Motor neuron (in vitro differentiated cells): ENCODE data around the gene TP53RK. TPM values are rescaled to one million over a fixed set of nuclear protein-coding genes. Genes with fewer than 3 reads are reported as not detected.
A peak's percentile ranks its signal among the peaks of the same experiment; 100 is the strongest.

Source experiments
- ATAC-seq, 8 experiments: fragments of 200-7000 bp; cut with Tn5 transposase; replicated peaks in 6 of 8; 2 replicates each; pipeline ENCODE4 v1.8.0; 2021; ENCODE audit warnings: mild to moderate bottlenecking in 8 of 8, moderate library complexity in 8 of 8
- H3K27ac ChIP-seq, 2 donors: fragments of 250-450 bp; sonication (Bioruptor Pico); 2 replicates each; pipeline ENCODE4 v1.9.0; 2021; ENCODE audit warnings: antibody characterized with exemption in 2 of 2, mild to moderate bottlenecking in 2 of 2, moderate library complexity in 1 of 2
- H3K4me1 ChIP-seq, 2 donors: fragments of 250-450 bp; sonication (Bioruptor Pico); replicated peaks in 1 of 2; 2 replicates each; pipeline ENCODE4 v1.6.1; 2021; ENCODE audit warnings: antibody characterized with exemption in 2 of 2, mild to moderate bottlenecking in 2 of 2, moderate library complexity in 1 of 2
- H3K4me3 ChIP-seq, 5 donors: fragments of 250-450 bp; sonication (Bioruptor Pico); 2 replicates each; pipeline ENCODE4 v1.9.0; 2021; ENCODE audit warnings: antibody characterized with exemption in 5 of 5, mild to moderate bottlenecking in 5 of 5, moderate library complexity in 4 of 5
- WGBS, 10 experiments: fragments of 450-650 bp; shearing (Covaris generic); methylation state at CpG; one replicate each; pipeline ENCODE4 v1.0.0; 2022; 5-methylcytosine and 5-hydroxymethylcytosine counted together
- in situ Hi-C, 9 experiments: fragments of 400-800 bp; cut with MboI; loops; one replicate each; pipeline ENCODE4 v1.15.0; 2021; ENCODE audit warnings: low sequenced_read_pairs in 9 of 9, low pct_unique_long_range_greater_than_20kb in 2 of 9; ENCODE audit not compliant: unreplicated experiment in 9 of 9
- total RNA-seq, 8 experiments: library from RNA; unstranded; fragments of 300-600 nt; gene quantifications; 2 replicates each; pipeline versions ENCODE4 v1.2.3 to v1.2.4, GENCODE V29; 2022

Gene TP53RK
- total RNA-seq, 8 experiments from 2014 or later = 12.3 to 23.7 (median 15.0) TPM

DNA sequence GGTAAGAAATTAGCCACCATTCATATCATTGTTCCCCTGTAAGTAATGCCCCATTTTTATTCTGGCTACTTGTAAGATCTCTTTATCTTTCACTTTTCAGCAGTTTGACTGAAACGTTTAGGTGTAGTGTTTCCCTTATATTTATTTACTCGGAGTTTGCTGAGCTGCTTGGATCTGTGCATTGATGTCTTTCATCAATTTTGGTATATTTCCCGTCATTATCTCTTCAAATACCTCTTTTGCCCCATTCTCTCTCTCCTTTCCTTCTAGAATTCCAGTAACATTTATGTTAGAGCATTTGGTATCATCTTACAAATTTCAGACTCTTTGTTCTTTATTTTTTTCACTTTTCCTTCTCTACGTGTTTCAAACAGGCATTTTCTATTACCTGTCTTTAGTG, 28.8 kb downstream of the TP53RK start:
- WGBS, 10 experiments = 37 to 100% (median 83%) methylated on average over 2 to 4 of the region's 4 CpGs

DNA sequence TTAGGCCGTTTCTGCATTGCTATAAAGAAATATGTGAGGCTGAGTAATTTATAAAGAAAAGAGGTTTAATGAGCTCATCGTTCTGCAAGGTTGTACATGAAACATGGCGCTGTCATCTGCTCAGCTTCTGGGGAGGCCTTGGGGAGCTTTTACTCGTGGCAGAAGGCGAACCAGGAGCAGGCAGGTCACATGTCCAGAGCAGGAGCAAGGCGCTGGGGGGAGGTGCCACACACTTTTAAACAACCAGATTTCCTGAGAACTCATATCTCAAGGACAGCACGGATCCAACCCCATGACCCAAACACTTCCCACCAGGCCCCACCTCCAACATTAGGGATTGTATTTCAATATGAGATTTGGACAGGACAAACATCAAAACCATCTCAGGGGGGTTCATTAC, 31.6 kb downstream of the TP53RK start:
- ATAC-seq = no peak
- H3K27ac ChIP-seq = no peak overlapping the region
- no peaks in the 10 kb centered on the region for H3K4me1 ChIP-seq
- in situ Hi-C loops = no loop called here
- H3K4me3 ChIP-seq = no peak overlapping the region
- 0 to 97% (median 88%) methylated on average over 1 to 7 of the region's 7 CpGs; no CpG with 5 or more reads in 1 of the 10 experiments for WGBS, 10 experiments

More for the DNA sequence above, 28.8 kb downstream of the TP53RK start:
- H3K4me3 ChIP-seq = no peak overlapping the region
- in situ Hi-C loops = no loop called here
- H3K27ac ChIP-seq = no peak overlapping the region
- no peaks in the 10 kb centered on the region for H3K4me1 ChIP-seq
- no peak for ATAC-seq

DNA sequence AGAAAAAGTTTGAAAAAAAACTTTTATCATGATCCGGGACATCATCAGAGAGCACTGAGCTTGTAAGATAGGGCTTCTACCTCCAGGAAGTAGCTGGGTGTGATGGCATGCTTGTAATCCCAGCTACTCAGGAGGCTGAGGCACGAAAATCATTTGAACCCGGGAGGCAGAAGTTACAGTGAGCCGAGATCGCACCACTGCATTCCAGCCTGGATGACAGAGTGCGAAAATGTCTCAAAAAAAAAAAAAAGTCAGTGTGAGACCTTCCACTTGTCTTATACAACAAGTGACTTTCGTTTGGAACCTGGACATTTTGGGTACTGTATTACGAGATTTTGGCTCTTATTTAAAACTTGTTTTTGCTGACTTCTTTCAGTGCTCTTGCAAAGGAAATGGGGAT, 32.1 kb downstream of the TP53RK start:
- Histone ChIP-seq H3K27ac (no peak overlapping the region), H3K4me1 (no peaks in the 10 kb centered on the region), H3K4me3 (no peak overlapping the region)
- in situ Hi-C loops = no loop called here
- WGBS, 10 experiments = 20 to 100% (median 90%) methylated on average over 1 to 8 of the region's 8 CpGs
- no peak for ATAC-seq

DNA sequence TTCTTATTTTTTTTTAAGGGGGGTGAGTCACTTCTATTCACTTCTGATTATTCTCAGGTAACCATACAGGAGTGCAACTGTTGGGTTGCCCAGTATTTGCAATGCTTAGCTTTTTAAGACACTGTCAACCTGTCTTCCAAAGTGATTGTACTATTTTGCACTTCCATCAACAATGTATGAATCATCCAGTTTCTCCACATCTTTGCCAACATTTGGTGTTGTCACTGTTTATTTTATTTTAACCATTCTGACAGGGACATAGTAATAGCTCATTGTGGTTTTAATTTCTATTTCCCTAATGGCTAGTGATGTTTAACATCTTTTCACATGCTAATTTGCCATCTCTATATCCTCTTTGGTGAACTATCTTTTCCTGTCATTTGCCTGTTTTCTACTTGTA, 36.5 kb downstream of the TP53RK start:
- Histone ChIP-seq H3K4me3 (no peak overlapping the region), H3K4me1 (no peaks in the 10 kb centered on the region), H3K27ac (no peak overlapping the region)
- no peak for ATAC-seq
- in situ Hi-C loops = no loop called here

DNA sequence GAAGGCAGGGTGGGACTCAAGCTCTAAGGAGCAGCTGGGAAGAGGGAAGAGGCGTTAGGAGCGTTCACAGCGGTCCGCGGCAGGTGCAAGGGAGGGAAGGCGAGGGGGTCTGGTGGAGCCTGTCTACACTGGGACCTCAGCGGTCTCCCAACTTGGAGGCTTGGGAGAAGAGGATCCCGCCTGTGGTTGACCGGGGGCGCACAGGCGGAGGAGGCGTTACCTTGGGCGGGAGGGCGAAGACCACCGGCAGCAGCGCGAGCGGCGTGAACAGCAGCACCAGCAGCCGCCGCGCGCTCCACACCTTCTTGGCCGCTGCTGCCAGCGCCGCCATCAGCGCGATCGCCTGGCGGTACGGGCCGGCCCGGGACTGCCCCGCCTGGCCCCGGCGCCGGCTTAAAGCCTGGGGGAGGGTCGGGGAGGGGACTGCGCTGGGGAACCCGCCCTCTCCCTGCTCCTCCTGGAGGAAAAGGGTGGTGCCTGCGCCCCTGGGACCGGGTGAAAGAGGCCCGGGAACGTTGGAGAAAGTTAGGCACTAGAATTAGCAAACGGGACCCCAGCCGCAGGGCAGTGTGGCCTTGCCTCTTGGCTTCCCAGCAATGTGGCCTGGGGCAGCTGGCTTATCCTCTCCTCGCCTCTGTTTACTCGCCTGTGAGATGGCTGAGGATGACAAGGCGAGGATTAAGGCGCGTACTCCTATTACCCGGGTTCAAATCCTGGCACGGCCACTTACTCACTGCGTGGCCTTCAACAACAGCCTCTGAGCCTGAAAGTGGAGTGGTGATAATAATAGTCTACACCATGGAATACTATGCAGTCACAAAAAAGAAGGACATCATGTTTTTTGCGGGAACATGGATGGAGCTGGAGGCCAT, 37.9 kb downstream of the TP53RK start, which contains the start of gene SLC13A3:
TSS of gene SLC13A3 (minus strand) at position 369 of the 872 bp plus-strand sequence. CDS start at position 331, 38 bp downstream.
- Histone ChIP-seq H3K27ac (no peak within 1 kb of the TSS), H3K4me1 (no peaks in the 10 kb centered on the region), H3K4me3 (peak within 1 kb of the TSS in 1 of 5 donors; percentile 4)
- in situ Hi-C loops = no loop called here
- peak; percentile 19 to 85 (median 46) for ATAC-seq
- 33 to 100% (median 77%) methylated on average over 1 to 8 of the region's 55 CpGs; no CpG with 5 or more reads in 2 of the 10 experiments for WGBS, 10 experiments

DNA sequence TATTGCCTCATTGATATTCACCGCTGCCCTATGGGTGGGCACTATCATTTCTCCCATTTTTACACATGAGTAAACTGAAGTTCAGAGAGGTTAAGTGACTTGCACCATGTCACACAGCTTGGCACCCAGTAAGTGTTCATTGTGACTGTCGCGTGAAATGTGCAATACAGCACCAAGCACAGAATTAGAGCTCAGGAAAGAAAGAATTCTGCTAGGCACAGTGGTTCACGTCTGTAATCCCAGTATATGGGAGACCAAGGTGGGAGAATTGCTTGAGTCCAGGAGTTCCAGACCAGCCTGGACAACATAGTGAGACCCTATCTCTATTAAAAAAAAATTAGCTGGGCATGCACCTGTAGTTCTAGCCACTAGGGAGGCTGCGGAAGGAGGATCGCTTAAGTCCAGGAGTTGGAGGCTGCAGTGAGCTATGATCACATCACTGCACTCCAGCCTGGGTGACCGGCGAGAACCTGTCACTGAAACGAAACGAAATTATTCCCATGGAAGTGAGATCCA, 38.6 kb downstream of the TP53RK start:
- no peak for ATAC-seq
- Histone ChIP-seq H3K4me3 (no peak overlapping the region), H3K27ac (no peak overlapping the region), H3K4me1 (no peaks in the 10 kb centered on the region)
- 33 to 100% (median 90%) methylated on average over 1 to 8 of the region's 10 CpGs; no CpG with 5 or more reads in 1 of the 10 experiments for WGBS, 10 experiments
- in situ Hi-C loops = no loop called here

DNA sequence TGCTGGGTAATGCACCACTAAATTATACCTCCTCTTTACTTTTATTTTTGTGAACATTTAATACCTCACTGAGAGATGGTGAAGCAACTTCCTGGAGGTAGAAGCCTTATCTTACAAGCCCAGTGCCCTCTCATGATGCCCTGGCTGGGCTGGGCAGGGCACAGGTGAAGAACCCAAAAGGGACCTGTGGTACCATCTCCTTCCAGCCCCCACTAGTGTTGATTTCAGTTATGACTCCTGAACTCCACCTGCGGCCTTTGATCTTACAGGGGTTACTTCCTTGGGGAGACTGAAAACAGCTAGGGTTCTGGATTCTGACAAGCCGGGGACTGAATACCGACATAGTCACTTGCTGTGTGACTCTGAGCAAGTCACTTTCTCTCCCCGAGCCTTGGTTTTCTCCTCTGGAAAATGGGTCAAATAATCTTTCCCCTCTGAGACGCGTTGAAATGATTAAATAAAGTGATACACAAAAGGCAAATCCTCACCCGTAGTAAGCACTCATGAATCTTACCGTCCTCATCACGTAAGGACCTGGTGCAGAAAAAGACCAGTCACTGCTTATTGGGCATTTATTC, 39.2 kb downstream of the TP53RK start:
- ATAC-seq = no peak
- no peak overlapping the region for H3K27ac ChIP-seq
- in situ Hi-C loops = no loop called here

DNA sequence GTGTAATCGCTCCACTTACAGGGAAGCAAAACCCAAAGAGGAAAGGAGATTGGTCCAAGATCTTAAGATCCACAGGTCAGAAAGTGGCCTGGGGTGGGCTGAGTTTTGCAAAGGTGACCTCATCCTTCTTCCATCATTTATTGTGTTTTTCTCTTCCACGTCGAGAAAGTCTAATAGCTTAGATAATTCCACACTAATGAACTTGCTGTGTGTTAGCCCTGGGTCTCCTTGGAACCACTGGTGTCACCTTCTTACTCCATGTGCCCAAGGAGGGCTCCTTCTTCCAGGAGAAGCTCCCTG, 39.6 kb downstream of the TP53RK start:
- no peak overlapping the region for H3K27ac ChIP-seq
- ATAC-seq = no peak
- in situ Hi-C loops = no loop called here
- no peaks in the 10 kb centered on the region for H3K4me1 ChIP-seq
- no peak overlapping the region for H3K4me3 ChIP-seq
- 60 to 80% (median 62%) methylated on average over 1 to 3 of the region's 3 CpGs; no CpG with 5 or more reads in 3 of the 10 experiments for WGBS, 10 experiments

More for the DNA sequence above, 39.2 kb downstream of the TP53RK start:
- H3K4me1 ChIP-seq = no peaks in the 10 kb centered on the region
- 64 to 100% (median 92%) methylated on average over 1 to 9 of the region's 9 CpGs for WGBS, 10 experiments
- no peak overlapping the region for H3K4me3 ChIP-seq

DNA sequence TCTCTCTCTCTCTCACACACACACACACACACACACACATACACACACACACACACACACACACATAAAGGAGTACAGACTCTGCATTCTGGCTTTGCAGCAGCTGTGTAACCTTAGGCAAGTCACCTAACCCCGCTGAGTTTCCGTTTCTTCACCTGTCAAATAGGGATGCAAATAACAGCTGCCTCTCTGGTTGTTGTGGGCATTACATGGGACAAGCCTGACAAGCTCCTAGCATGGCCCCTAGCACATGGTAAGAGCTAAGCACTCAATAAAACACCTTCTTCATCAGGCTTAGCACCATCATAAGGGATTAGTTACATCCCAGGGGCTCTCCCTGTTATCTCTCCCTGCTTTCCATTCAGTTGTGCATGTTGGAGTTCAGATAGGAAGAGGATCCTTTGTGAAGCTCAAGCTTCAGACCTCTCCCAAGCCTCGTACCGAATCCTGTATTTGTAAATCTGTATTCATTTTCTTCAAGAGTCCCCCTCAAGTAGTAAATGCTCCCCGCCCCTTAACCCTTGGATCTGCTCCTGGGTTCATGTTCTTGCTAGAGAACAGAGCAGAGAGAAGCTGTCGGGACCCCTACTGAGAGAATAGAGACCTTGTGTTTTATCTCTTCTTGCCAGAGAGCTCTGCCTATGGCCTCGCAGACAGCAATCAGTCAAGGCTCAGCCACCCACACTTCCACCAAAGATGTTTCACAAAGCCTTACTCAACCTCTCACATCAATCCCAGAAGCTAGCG, 40.2 kb downstream of the TP53RK start:
- in situ Hi-C loops = no loop called here
- Histone ChIP-seq H3K27ac (no peak overlapping the region), H3K4me1 (no peaks in the 10 kb centered on the region), H3K4me3 (no peak overlapping the region)
- 20 to 73% (median 60%) methylated on average over 2 to 6 of the region's 8 CpGs; no CpG with 5 or more reads in 2 of the 10 experiments for WGBS, 10 experiments
- ATAC-seq = no peak

DNA sequence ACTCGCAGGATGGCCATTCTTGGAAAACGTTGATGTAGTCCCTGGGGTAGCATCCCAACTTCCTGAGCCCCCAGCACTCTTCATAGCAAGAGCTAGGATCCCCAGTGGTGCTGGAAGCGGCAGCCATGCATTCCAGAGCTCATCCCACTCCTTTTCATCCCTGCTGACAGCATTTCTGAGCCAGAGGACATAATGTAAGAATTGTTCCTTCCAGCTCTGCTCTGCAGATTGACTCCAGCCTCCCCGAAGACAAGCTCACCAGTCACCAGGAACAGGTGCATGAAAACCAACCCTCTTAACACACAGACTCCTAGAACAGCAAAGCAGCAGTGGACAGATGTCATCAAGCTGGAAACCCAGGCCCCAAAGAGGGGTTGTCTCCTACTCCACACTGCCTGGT, 41.8 kb downstream of the TP53RK start:
- in situ Hi-C loops = no loop called here
- Histone ChIP-seq H3K4me1 (no peaks in the 10 kb centered on the region), H3K4me3 (no peak overlapping the region), H3K27ac (no peak overlapping the region)
- WGBS, 10 experiments = 0 to 90% (median 25%) methylated on average over 2 to 3 of the region's 4 CpGs; no CpG with 5 or more reads in 4 of the 10 experiments
- ATAC-seq = no peak

DNA sequence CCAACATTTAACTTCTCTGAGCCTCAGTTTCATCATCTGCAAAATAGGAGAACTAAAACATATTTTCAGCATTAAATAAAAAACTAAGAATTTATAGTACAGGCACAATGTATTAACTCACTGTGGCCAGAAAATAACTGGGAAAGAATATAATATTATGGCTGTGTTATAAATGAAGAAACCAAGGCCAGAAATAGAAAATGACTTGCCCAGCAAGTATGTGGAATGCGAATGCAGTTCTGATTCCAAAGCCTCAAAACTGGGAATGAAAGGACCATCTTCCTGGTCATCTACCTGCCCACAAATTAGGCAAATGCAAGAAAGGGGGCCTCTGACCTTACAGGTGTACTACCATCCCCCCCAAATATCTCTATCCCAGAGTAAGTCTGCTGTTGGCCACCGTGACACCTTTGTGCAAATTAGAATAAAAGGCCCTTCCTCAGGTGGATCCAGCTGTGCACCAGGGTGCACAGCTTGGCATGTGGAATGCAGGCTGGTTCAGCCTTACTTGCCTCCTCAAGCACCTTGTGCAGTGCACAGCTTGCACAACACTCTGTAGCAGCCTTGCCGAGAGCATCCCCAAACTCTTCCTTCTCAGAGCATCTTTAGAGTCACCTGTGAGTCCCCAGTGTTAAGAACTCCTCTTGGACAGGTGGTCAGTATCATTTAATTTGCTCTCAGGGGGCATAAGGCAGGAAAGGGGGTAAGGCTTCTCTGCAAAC, 42.4 kb downstream of the TP53RK start:
- Histone ChIP-seq H3K27ac (no peak overlapping the region), H3K4me1 (no peaks in the 10 kb centered on the region), H3K4me3 (no peak overlapping the region)
- WGBS, 10 experiments = 43 to 100% (median 86%) methylated on average over 1 to 3 of the region's 3 CpGs; no CpG with 5 or more reads in 1 of the 10 experiments
- in situ Hi-C loops = no loop called here
- ATAC-seq = no peak

DNA sequence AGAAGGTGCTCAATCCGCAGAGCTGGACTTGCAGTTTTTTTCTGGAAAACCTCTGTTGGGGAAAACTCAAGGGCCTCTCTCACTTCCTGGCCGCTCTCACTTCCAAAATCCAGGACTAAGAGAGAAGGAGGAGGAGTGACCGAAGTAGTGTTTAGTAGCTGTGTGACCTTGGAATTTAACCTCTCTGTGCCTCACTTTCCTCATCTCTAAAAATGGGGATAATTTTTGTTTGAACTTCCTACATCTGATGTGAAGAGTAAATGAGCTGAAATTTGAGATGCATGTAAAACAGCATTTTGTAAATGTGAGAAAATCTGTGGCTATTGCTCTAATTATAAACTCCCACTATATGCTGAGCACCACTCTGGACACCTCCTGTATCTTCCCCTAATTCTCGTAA, 43.1 kb downstream of the TP53RK start:
- Histone ChIP-seq H3K4me1 (no peaks in the 10 kb centered on the region), H3K4me3 (no peak overlapping the region), H3K27ac (no peak overlapping the region)
- in situ Hi-C loops = no loop called here
- ATAC-seq = no peak
- WGBS, 10 experiments = 49 to 100% (median 83%) methylated on average over 1 to 4 of the region's 4 CpGs; no CpG with 5 or more reads in 1 of the 10 experiments
